K562 (cell line): ENCODE measurements around the gene IQCK. TPM values are rescaled to one million over a fixed set of nuclear protein-coding genes. Genes with fewer than 3 reads are reported as not detected.

Source experiments
- CBFB ChIP-seq: sonication (generic); formaldehyde crosslinking; IDR thresholded peaks from 2 replicates; pipeline ENCODE4 v1.4.0; 2020; ENCODE audit warnings: mild to moderate bottlenecking, missing genetic modification reagents
- ELF4 ChIP-seq: fragments of 450-650 bp; formaldehyde crosslinking; IDR thresholded peaks from 2 replicates; pipeline ENCODE4 v1.4.0; 2022; ENCODE audit warnings: missing genetic modification characterization
- GTF2B ChIP-seq: IDR thresholded peaks from 2 replicates; pipeline ENCODE4 v1.6.1; 2011; ENCODE audit not compliant: insufficient read length; ENCODE audit errors: extremely low read depth
- MXD1 ChIP-seq: fragments of 250-450 bp; sonication (Bioruptor Pico); IDR thresholded peaks from 2 replicates; pipeline ENCODE4 v1.8.0; 2021; ENCODE audit warnings: borderline replicate concordance, mild to moderate bottlenecking, moderate library complexity; ENCODE audit not compliant: poor library complexity, severe bottlenecking
- NR2C2 ChIP-seq, 2 experiments: fragments of 200-800 bp in 1 of 2; sonication (Bioruptor generic) in 1 of 2; sonication (generic) in 1 of 2; formaldehyde crosslinking in 1 of 2; IDR thresholded peaks; 2 replicates each; pipeline versions ENCODE4 v1.6.1 to v1.8.0; 2016 to 2022; ENCODE audit warnings: mild to moderate bottlenecking in 1 of 2, missing compliant biosample characterization in 1 of 2, missing genetic modification characterization in 1 of 2, missing genetic modification reagents in 1 of 2
- SNIP1 ChIP-seq: fragments of 450-650 bp; IDR thresholded peaks from 2 replicates; pipeline ENCODE4 v1.7.1; 2017; ENCODE audit warnings: low read depth, mild to moderate bottlenecking
- ZHX1 ChIP-seq: fragments of 150-350 bp; conservative IDR thresholded peaks from 2 replicates; pipeline ENCODE4 v1.6.1; 2014; ENCODE audit warnings: low read length
- ZNF263 ChIP-seq: sonication (generic); formaldehyde crosslinking; IDR thresholded peaks from 2 replicates; pipeline ENCODE4 v1.8.0; 2022; ENCODE audit warnings: mild to moderate bottlenecking, missing genetic modification reagents, borderline replicate concordance
- ZNF512 ChIP-seq: IDR thresholded peaks from 2 replicates; pipeline ENCODE4 v1.6.1; 2016; ENCODE audit warnings: missing genetic modification characterization, missing compliant biosample characterization
- polyA plus RNA-seq, 8 experiments: library from polyadenylated mRNA; depleted of rRNA in 4 of 8; stranded (reverse) in 5 of 8; unstranded in 3 of 8; fragments of >200 nt; fragmentation: Nextera tagmentation in 2 of 8; fragmentation: Illumina TruSeq in 1 of 8; extraction: Ambion mirVana in 2 of 8; extraction: Trizol in 1 of 8; gene quantifications; 2 replicates each; pipeline versions ENCODE4 v1.2.1 to v1.2.3, GENCODE V29; 2011 to 2014; ENCODE audit warnings: inconsistent platforms in 1 of 8, missing spikeins in 1 of 8
- total RNA-seq, 7 experiments: library from RNA; depleted of rRNA in 6 of 7; stranded (reverse); fragments of >200 nt in 6 of 7; fragmentation: Illumina TruSeq in 2 of 7; extraction: Trizol in 2 of 7; gene quantifications; 2 replicates each; pipeline versions ENCODE4 v1.2.1 to v1.2.3, GENCODE V29; 2011 to 2021; ENCODE audit warnings: low replicate concordance in 1 of 7

The IQCK gene
- total and polyA plus RNA-seq, 9 of the 15 experiments (the other 6 are each of a cell fraction or from before 2014, with no cell fraction given), result 5.2 to 12.2 (median 7.3) TPM

GRCh38 chr16:19883296-19883965, 165.4 kb downstream of the IQCK start (continued):
- TF ChIP-seq MXD1 (CRISPR knock-in tag) (no peak), ELF4 (CRISPR knock-in tag) (no peak), ZNF263 (CRISPR knock-in tag) (peak; percentile 72; the same call in 1 of the 2 replicates), CBFB (no peak), ZNF512 (tag) (no peak), ZHX1 (no peak), GTF2B (no peak), SNIP1 (no peak), NR2C2 (CRISPR knock-in tag; IDR thresholded peaks at IDR 0.05) (no peak), NR2C2 (tag; IDR thresholded peaks at IDR 0.05) (no peak)
